Activated CD4-positive, alpha-beta T cell treated with anti-CD3 and anti-CD28 coated beads for 4 hours (primary cell): ENCODE data around the gene GABRR2.

Experiments used
- DNase-seq, 2 donors: peaks; one replicate each; pipeline ENCODE4 v3.0.0-alpha.2; 2020

The GABRR2 gene

GRCh38 chr6:89315249-89315885, at the start of gene GABRR2:
GABRR2 (minus strand) TSS chr6:89315299; CDS start chr6:89315165, 134 bp downstream.
- no peak for DNase-seq

DNA sequence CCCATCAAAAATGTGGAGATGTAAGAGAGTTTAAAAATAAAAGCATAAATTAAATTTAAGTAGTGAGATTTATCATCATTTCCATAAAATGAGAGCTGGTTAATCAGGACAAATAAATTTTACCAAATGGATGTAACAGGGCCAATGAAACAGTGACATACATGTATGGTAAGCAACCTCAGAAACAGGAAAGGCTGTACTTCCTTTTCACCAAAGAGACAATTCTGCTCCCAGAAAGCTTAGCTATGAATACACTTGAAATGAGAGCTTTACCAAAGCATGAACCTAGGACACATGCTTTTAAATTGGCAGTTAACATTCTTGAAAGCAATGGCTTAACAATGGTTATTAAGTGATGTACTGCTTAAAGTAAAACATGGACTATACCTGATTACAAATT, 49.5 kb upstream of the GABRR2 start:
- no peak for DNase-seq

- DNase-seq = no peak
Measured at GRCh38 chr6:89361171-89361570, 46.1 kb upstream of the GABRR2 start.

DNA sequence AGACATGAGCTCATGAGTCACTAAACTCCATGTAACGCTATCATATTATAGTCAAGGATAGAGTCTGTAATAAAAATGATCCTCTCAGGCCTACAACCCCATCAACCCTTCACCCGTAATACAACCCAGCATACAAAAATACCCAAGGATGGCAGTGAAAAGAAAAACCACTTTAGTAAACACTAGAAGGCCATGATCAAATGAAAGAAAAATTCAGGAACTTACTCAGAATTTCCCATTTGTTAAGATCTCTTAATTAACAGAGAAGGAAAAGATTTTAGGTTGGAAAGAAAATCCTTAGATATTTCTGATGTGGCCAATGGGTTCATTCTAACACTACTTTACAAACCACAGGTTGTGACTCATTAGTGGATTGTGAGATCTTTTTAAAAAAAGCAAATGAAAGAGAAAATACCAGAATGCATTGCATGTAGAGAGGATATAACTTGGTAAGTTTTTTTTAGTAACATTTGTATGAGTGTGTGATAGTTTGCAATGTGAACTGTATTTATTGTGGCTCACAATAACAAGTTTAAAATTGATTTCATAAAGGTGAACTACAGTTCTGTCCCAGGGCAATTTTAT, 45.4 kb upstream of the GABRR2 start:
- DNase-seq = no peak

- no peak for DNase-seq
Measured at GRCh38 chr6:89359561-89359960, 44.5 kb upstream of the GABRR2 start.

DNA sequence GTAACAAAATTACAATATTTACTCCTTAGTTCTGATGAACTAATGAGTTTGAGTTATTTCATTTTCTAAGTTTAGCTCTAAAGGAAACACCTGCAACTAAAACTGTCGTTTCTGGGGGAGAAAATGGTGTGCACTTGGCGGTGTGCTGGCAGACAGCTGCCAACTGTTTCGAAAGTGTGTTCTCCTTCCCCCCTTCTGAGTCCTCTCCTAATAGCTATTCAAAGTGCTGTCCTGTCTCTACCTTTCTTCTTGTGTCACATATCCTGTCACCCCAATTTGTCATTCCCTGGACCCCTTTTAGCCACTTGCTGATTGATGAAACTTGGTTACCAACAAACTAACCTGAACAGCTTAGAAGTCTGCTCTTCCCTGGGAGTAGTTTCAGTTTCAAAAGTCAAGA, 42.3 kb upstream of the GABRR2 start:
- DNase-seq = peak in 1 of 2 donors; percentile 11

DNA sequence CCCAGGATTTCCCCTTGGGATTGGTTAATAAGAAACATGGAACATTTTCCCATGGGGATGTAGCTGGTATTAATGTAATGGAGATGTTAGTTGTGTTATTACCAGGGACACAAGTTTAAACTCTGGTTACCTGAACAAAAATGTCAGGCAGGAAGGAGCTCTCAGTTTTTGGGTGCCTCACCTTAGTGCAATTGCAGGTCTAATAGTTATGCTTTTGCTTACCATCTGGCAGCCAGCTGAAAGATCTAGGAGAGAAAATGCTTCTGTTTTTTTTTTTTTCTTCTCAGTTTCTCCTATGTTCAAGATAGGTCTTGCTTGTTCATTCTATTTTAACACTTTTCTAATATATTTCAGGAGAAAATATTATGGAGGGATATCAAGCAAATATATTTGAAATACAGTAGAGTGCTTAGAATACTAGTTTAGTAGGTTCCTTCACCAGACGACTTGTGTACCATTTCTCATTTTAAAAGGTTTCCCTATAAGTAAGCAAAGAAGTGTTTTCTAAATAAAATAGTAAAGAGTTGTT, 41.6 kb upstream of the GABRR2 start:
- DNase-seq = no peak

DNA sequence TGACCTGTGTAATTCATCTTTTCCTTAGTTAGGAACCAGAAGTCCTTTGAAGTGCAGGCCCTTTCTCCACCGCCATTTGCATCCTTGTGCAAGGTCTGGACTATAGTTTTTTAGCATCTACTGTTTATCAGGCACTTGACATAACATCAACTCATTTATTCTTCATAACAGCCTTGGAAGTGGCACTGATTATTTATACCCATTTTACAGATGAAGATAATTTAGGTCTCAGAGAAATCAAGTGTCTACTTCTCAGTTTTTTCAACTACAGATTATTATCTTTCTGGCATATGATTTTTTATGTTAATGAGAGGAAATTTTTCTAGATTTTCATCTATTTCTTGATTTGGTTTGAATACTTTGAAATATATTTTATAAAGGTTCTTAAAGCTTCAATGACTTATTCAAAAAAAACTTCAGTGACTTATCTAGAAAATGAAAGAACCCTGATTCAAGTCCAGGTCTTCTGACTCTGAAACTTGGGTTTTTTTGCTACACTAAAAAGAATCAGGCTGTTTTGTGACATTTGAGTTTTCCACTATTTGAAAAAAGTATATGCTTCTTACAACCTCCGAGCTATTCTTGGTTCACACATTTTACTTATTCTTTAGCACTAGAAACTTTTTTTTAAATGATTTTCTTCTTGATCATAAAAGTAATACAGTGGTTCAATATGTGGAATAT, 40.6 kb upstream of the GABRR2 start:
- DNase-seq = no peak

DNA sequence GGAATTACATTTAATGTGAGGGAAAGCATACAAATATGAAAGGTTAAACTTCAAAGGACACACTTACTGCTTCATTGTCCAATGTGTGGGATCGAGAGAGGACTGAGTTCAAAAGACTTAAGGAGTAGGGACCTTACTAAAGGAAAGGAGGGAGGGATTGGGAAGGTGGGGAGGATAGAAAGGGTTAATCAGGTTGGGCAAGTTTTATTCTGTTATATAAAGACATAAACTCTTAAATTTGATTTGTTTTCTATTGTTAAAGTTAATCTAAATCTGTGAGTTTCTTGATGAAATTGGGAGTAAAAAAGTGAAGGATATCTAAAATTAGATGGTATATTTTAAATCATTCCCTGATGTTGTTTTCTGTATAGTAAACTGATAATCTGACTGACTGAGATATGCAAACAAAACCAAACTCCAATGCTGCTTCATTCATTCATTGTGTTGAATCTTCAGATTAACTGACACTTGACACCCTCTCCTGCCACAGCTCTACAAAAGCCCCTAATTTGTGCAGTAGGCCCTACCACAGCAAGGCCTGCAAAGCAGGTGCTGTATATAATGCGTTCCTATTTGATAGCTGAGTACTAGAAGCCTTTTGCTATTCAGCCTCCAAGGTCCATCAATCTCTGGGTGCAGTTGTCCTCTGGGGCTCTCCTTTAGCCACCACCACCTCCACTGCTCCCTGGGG, 38.7 kb upstream of the GABRR2 start:
- DNase-seq = no peak

- no peak for DNase-seq
Measured at GRCh38 chr6:89353118-89353556, 38.0 kb upstream of the GABRR2 start.

GRCh38 chr6:89352278-89353117, 37.4 kb upstream of the GABRR2 start, which contains the start of gene UBE2J1:
UBE2J1 (minus strand) TSS chr6:89352722; CDS start chr6:89352569, 153 bp downstream.
- DNase-seq = peak; percentile 57 to 71

DNA sequence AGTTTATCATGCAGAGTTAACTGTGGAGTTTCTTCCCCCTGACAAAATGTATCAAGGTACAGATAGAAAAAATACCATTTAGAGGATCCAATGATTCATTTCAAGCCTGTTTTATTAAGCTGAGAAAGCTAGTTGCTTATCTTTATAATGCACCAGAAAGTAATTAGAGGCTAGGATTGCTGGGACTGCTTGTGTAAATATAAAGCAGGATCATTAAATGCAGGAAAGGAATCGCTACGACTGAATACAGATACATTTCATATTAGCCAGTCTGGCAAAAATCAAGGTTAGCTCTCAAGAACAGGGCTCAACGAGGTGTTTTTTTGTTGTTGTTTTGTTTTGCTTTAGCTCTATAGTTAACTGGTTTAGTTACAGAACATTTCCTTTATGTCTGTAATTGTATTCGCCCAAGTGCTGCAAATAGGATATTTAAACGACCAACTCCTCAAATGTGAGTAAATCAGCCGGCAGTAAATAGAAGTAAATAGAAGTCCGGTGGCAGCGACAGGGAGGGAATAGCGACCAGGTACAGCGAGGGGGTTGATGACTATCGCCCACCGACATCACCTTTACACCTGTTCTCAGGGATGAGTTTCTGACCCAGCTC, 36.7 kb upstream of the GABRR2 start:
- DNase-seq = no peak

- no peak for DNase-seq
Measured at GRCh38 chr6:89350281-89350966, 35.3 kb upstream of the GABRR2 start.

DNA sequence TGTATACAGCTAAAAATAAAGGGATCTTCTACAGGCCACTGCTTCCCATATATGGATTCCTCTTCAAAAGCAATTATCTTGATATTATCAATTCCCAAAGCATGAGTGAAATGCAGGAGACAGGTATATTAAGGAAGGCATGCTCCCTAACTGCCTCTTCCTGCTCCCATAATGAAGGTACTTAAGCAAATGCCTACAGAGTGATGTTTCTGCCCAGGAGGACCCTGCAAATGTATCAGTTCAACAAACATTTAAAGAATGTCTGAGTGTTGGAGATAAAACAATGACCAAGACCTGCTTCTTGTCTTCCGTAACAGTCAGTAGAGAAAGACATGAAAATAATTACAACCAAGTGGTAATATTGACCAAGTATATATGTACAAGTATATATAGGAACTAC, 33.3 kb upstream of the GABRR2 start:
- DNase-seq = no peak

- no peak for DNase-seq
Measured at GRCh38 chr6:89347825-89348224, 32.7 kb upstream of the GABRR2 start.

- no peak for DNase-seq
Measured at GRCh38 chr6:89346433-89346832, 31.3 kb upstream of the GABRR2 start.

- no peak for DNase-seq
Measured at GRCh38 chr6:89339565-89339964, 24.5 kb upstream of the GABRR2 start.

DNA sequence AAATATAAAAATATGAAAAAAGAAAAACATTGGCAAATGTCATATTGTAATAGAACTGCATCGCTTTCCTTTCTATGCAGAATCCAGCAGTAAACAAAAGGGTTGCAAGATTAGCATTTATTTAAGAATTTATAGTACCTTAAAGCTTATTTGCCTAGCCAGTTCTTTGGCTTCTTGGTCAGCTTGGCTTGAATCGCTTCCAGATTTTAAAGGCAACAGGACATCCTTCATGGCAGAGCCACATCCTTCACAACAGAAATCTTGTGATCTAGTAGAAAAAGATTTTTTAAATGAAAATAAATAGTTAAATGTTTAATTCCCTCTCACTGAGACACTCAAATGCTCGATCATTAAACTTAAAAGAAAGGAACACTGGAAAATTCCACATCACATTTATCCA, 20.1 kb upstream of the GABRR2 start:
- no peak for DNase-seq

GRCh38 chr6:89330910-89331309, 15.8 kb upstream of the GABRR2 start:
- no peak for DNase-seq

- DNase-seq = no peak
Measured at GRCh38 chr6:89328976-89329375, 13.9 kb upstream of the GABRR2 start.

- no peak for DNase-seq
Measured at GRCh38 chr6:89324304-89324703, 9.2 kb upstream of the GABRR2 start.
